ENCODE results near the gene ARMC12. TPM values are rescaled to one million over a fixed set of nuclear protein-coding genes. Genes with fewer than 3 reads are reported as not detected.
"Not testable (repeated sequence)": the region's sequence is repeated elsewhere in the genome, so short reads cannot be mapped to it uniquely, and the experiment has no call there.

The ARMC12 gene
- total RNA-seq, 2 experiments from 2014 or later = 1.0 to 1.1 TPM

GRCh38 chr6:35731736-35732532, 4.9 kb upstream of the ARMC12 start:
- POLR2A ChIA-PET = interaction anchor here (0.7 to 8.1 kb wide), 17 partner anchors 17 to 161 kb away, joined by 3 to 95 read pairs (median 5); partner anchors contain the start of gene FKBP5
- peak; percentile 60 for ATAC-seq

GRCh38 chr6:35733633-35734032, 3.2 kb upstream of the ARMC12 start:
- no peak for DNase-seq
- intact Hi-C loops (cut with micrococcal nuclease) = loop anchor here (2.0 kb wide), 1 partner anchor 45 kb away; the partner anchor contains the start of gene FKBP5
- Mint-ChIP-seq H3K9me3 (no peaks in the 10 kb centered on the region), H3K27ac (peak overlapping the region; percentile 49), H3K27me3 (no peaks in the 10 kb centered on the region), H3K36me3 (ENCODE audit: low read depth) (no peaks in the 10 kb centered on the region), H3K4me1 (ENCODE audit: low read depth) (peaks cover 70% of the 10 kb centered on the region), H3K4me3 (no peak overlapping the region)
- TF ChIP-seq CTCF (IDR thresholded peaks at IDR 0.05) = no peak
- no peak for ATAC-seq
- ChIA-PET CTCF (interaction anchor here (0.5 to 9.6 kb wide), 19 partner anchors 33 to 377 kb away, joined by 3 to 236 read pairs (median 4); partner anchors contain the start of gene TEAD3), POLR2A (interaction anchor here (0.8 to 4.8 kb wide), 4 partner anchors 46 to 142 kb away, joined by 3 to 30 read pairs (median 8); partner anchors contain the start of gene FKBP5)

More at GRCh38 chr6:35731736-35732532, 4.9 kb upstream of the ARMC12 start:
- DNase-seq = peak; percentile 98
- H3K9me3 Mint-ChIP-seq = no peaks in the 10 kb centered on the region
- H3K27ac Mint-ChIP-seq = peak overlapping the region; percentile 94
- H3K4me1 Mint-ChIP-seq (ENCODE audit: low read depth) = peaks cover 74% of the 10 kb centered on the region
- TF ChIP-seq CTCF (IDR thresholded peaks at IDR 0.05) = no peak
- H3K36me3 Mint-ChIP-seq (ENCODE audit: low read depth) = no peaks in the 10 kb centered on the region
- peak overlapping the region; percentile 81 for H3K4me3 Mint-ChIP-seq
- no peaks in the 10 kb centered on the region for H3K27me3 Mint-ChIP-seq
- intact Hi-C loops (cut with micrococcal nuclease) = loop anchor here (2.0 kb wide), 1 partner anchor 43 kb away; the partner anchor contains the start of gene FKBP5
- CTCF ChIA-PET = interaction anchor here (0.9 to 9.6 kb wide), 17 partner anchors 7 to 434 kb away, joined by 3 to 236 read pairs (median 4); partner anchors contain the start of genes DEF6 and TEAD3

- peaks cover 65% of the 10 kb centered on the region for H3K4me1 Mint-ChIP-seq (ENCODE audit: low read depth)
- H3K27me3 Mint-ChIP-seq; H3K36me3 Mint-ChIP-seq (ENCODE audit: low read depth); H3K4me3 Mint-ChIP-seq; intact Hi-C loops (cut with micrococcal nuclease); DNase-seq; H3K9me3 Mint-ChIP-seq; H3K27ac Mint-ChIP-seq; ATAC-seq: not testable (repeated sequence)
- ChIA-PET POLR2A (interaction anchor here (0.6 to 4.8 kb wide), 4 partner anchors 47 to 143 kb away, joined by 3 to 30 read pairs (median 7); partner anchors contain the start of gene FKBP5), CTCF (interaction anchor here (0.7 to 9.6 kb wide), 16 partner anchors 47 to 212 kb away, joined by 3 to 236 read pairs (median 4); no protein-coding TSS in a partner anchor)
Observed at GRCh38 chr6:35734319-35734718, 2.5 kb upstream of the ARMC12 start.

GRCh38 chr6:35735452-35735851, 1.4 kb upstream of the ARMC12 start:
- no peaks in the 10 kb centered on the region for H3K27me3 Mint-ChIP-seq
- intact Hi-C loops (cut with micrococcal nuclease) = no loop called here
- ATAC-seq = no peak
- H3K9me3 Mint-ChIP-seq = no peaks in the 10 kb centered on the region
- DNase-seq = no peak
- H3K36me3 Mint-ChIP-seq (ENCODE audit: low read depth) = no peaks in the 10 kb centered on the region
- POLR2A ChIA-PET = interaction anchor here (1.2 to 1.6 kb wide), 2 partner anchors 111 to 148 kb away, joined by 4 to 5 read pairs; no protein-coding TSS in a partner anchor
- CTCF ChIA-PET = interaction anchor here (0.9 to 9.6 kb wide), 27 partner anchors 11 to 286 kb away, joined by 3 to 272 read pairs (median 14); no protein-coding TSS in a partner anchor
- TF ChIP-seq CTCF (IDR thresholded peaks at IDR 0.05) = no peak
- no peak overlapping the region for H3K27ac Mint-ChIP-seq
- H3K4me1 Mint-ChIP-seq (ENCODE audit: low read depth) = peaks cover 54% of the 10 kb centered on the region
- H3K4me3 Mint-ChIP-seq = no peak overlapping the region

- H3K9me3 Mint-ChIP-seq = no peaks in the 10 kb centered on the region
- no peak overlapping the region for H3K4me3 Mint-ChIP-seq
- no peaks in the 10 kb centered on the region for H3K36me3 Mint-ChIP-seq (ENCODE audit: low read depth)
- no peaks in the 10 kb centered on the region for H3K27me3 Mint-ChIP-seq
- peak; percentile 19 for ATAC-seq
- ChIA-PET CTCF (interaction anchor here (0.6 to 9.6 kb wide), 51 partner anchors 9 to 440 kb away, joined by 3 to 272 read pairs (median 9); partner anchors contain the start of genes FANCE and FKBP5), POLR2A (interaction anchor here (0.6 to 2.1 kb wide), 6 partner anchors 9 to 149 kb away, joined by 3 to 6 read pairs (median 4); no protein-coding TSS in a partner anchor)
- intact Hi-C loops (cut with micrococcal nuclease) = loop anchor here (1.0 kb wide), 1 partner anchor 214 kb away; no protein-coding TSS in a partner anchor
- peak overlapping the region; percentile 19 for H3K27ac Mint-ChIP-seq
- peaks cover 47% of the 10 kb centered on the region for H3K4me1 Mint-ChIP-seq (ENCODE audit: low read depth)
- peak; percentile 89 for TF ChIP-seq CTCF (IDR thresholded peaks at IDR 0.05)
- DNase-seq = peak; percentile 91
Observed at GRCh38 chr6:35736253-35736894, 458 bp upstream of the ARMC12 start.

All from activated CD8-positive, alpha-beta T cell treated with anti-CD3 and anti-CD28 coated beads for 36 hours (primary cell).